NCI-H2196 (cell line): ENCODE measurements around the gene ROR2.

ENCODE experiments used
- DNase-seq: peaks from one replicate; lab custom pipeline; 2025; ENCODE audit not compliant: unreplicated experiment; lab: John Stamatoyannopoulos, UW

Gene ROR2

DNA sequence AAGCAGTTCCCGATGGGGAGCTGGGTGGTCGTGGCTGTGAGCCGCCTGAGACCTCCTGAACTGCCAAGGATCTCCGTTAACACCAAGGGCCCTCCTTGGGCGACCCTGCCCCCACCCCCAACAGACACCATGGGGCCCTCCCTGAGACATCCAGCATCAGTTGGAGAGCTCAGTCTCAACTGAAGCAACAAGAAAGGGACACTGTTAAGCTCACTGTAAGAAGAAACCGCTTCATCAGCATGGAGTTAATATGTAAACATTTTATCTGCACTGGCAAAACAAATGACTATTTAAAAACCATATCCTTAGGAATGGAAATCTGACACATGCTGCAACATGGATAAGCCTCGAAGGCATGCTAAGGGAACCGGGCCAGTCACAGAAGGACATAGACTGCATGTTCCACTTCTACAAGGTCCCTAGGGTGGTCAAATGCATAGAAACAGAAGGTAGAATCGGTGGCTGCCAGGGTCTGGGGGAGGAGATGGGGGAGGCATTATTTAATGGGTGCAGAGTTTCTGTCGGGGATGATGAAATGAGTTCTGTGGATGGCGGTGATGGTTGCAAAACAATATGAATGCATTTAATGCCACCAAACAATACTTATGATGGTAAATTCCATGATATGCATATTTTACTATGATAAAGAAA, 47.4 kb downstream of the ROR2 start:
- DNase-seq, result no peak

DNA sequence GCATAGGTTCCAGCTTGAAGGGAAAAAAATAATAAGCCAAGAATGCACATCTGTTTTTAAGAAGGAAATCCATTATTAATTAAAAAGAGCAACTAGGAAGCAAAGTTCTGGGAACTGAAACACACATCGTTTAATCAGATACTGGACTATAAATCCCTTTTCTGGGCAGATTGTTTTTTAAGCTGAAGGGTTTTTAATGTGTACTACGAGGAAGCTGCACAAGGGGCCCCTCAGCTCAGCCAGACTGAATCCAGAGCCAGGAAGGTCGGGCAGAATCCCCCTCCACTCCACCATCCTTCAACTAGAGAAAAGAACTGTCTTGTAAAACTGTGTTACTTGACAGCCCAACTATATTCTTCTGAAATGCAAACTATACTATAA, 49.2 kb downstream of the ROR2 start:
- DNase-seq, result no peak

- DNase-seq, result no peak
Measured at GRCh38 chr9:91900055-91900796, 49.8 kb downstream of the ROR2 start.

GRCh38 chr9:91899594-91899993, 50.4 kb downstream of the ROR2 start:
- DNase-seq, result no peak

GRCh38 chr9:91899219-91899563, 50.8 kb downstream of the ROR2 start:
- no peak for DNase-seq

GRCh38 chr9:91898451-91899218, 51.4 kb downstream of the ROR2 start:
- no peak for DNase-seq

- DNase-seq, result no peak
Measured at GRCh38 chr9:91897201-91897600, 52.8 kb downstream of the ROR2 start.

- no peak for DNase-seq
Measured at GRCh38 chr9:91896513-91897121, 53.4 kb downstream of the ROR2 start.

DNA sequence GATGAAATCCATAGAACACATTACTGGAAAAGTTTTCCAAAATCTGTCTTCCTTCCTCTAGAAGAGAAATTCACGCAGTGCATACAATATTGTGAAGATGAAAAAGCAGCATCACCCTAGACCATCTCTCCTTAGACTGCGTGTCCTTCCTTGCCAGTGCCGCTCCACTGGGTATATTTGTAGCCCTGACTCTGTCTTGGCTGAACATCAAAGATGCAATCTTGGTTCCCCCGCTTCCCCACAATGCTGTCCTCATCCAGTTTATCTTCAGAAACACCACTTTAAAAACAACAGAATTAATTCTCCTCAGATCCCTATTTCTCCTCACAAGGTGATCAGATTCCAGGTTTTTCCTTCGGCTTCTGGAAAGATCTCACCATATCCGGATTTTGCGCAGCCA, 53.9 kb downstream of the ROR2 start:
- no peak for DNase-seq

GRCh38 chr9:91894536-91894935, 55.5 kb downstream of the ROR2 start:
- no peak for DNase-seq

- DNase-seq, result no peak
Measured at GRCh38 chr9:91894023-91894422, 56.0 kb downstream of the ROR2 start.

DNA sequence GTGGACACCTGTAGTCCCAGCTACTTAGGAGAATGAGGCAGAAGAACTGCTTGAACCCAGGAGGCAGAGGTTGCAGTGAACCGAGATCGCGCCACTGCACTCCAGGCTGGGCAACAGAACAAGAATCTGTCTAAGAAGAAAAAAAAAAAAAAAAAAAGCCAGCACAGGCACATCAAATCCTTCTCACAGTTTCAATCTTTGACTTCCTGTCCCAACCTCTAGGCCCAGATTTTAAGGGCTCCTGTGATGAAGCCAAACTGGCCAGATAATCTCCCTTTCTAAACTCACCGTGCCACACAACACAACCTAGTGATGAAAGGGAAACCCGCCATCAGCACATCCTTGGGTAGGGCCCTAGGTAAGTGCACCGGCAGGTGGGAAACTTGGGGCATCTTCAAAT, 58.1 kb downstream of the ROR2 start:
- no peak for DNase-seq

GRCh38 chr9:91890662-91891061, 59.4 kb downstream of the ROR2 start:
- DNase-seq, result no peak

DNA sequence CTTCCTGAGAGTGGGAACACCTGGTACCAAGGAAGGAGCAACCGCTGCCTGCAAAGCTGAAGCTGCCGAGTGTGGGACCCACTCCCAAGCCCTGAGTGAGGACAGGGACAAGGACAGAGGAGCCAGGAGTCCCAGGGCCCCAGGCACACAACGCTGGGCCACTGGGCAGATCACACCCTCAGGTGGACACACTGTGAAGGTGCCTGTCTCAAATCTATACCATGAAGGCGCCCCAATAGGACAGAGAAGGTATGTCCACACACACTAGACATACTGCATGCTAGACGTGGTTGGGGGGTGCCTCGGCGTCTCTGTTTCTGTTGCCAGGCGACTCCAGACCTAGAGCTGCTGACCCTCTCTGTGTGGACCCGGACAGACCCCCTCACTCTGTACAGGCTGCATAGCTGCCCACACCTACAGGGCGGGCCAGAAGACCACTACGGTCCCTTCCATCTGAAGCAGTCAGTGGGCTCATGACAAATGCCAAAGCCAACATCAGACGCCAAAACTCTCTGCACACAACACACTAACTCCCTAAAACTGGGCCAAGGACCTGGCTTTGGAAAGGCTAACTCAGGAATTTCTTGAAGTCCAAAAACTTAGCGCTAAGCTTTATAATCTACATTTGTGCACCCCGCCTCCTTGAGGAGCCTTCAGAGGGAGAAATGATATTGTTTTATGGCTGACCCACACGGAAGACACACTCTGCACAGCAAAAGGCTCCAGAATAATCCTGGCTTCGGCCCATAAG, 60.7 kb downstream of the ROR2 start:
- DNase-seq, result no peak

GRCh38 chr9:91886414-91887076, 63.5 kb downstream of the ROR2 start:
- no peak for DNase-seq

DNA sequence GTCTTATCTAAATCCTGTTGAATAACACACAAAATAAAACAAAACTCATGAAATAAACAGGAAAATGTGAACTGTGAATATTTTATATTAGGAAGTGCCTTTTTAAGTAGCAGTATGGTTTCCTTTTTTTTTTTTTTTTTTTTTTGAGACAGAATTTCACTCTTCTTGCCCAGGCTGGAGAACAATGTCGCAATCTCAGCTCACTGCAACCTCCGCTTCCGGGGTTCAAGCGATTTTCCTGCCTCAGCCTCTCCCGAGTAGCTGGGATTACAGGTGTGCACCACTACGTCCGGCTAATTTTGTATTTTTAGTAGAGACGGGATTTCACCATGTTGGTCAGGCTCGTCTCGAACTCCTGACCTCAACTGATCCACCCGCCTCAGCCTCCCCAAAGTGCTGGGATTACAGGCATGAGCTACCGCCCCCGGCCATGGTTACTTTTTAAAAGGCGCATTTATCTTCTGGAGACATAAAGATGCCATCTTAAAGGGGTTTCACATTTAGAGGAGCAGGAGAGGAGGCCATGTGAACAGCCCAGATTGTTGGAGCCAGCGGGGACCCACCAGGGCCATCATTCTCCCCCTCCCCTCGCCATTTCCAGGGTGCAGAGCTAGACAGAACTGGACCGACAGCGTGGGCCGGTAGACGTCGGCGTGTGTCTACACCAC, 64.1 kb downstream of the ROR2 start:
- DNase-seq, result no peak

- DNase-seq, result no peak
Measured at GRCh38 chr9:91884696-91885687, 65.0 kb downstream of the ROR2 start.

- DNase-seq, result no peak
Measured at GRCh38 chr9:91884153-91884552, 65.9 kb downstream of the ROR2 start.

DNA sequence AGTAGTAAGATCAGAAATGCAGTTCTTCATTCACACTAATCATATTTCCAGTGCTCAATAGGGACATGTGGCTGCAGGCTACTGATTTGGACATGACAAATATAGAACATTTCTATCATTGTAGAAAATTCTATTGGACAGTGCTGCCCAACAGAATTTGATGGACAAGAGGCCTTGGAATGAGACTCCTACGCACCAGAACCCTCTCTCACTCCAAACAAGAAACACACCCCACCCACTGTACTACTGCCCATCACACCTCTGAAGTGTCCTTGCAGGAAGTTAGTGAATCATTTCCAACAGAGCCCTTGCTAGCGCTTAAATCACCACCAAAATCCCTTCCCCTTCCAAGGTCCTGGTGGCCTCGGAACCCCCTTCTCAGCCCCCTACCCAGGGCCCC, 66.5 kb downstream of the ROR2 start:
- DNase-seq, result no peak
